ENCODE measurements around the gene EME1. TPM values are rescaled to one million over a fixed set of nuclear protein-coding genes. Genes with fewer than 3 reads are reported as not detected.
"Not testable (repeated sequence)": the region's sequence is repeated elsewhere in the genome, so short reads cannot be mapped to it uniquely, and the experiment has no call there.

The EME1 gene, protein sequence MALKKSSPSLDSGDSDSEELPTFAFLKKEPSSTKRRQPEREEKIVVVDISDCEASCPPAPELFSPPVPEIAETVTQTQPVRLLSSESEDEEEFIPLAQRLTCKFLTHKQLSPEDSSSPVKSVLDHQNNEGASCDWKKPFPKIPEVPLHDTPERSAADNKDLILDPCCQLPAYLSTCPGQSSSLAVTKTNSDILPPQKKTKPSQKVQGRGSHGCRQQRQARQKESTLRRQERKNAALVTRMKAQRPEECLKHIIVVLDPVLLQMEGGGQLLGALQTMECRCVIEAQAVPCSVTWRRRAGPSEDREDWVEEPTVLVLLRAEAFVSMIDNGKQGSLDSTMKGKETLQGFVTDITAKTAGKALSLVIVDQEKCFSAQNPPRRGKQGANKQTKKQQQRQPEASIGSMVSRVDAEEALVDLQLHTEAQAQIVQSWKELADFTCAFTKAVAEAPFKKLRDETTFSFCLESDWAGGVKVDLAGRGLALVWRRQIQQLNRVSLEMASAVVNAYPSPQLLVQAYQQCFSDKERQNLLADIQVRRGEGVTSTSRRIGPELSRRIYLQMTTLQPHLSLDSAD
- total RNA-seq (2014; rRNA removed; shearing (Covaris generic)): 6.1 and 9.6 TPM in 2 replicates

DNA sequence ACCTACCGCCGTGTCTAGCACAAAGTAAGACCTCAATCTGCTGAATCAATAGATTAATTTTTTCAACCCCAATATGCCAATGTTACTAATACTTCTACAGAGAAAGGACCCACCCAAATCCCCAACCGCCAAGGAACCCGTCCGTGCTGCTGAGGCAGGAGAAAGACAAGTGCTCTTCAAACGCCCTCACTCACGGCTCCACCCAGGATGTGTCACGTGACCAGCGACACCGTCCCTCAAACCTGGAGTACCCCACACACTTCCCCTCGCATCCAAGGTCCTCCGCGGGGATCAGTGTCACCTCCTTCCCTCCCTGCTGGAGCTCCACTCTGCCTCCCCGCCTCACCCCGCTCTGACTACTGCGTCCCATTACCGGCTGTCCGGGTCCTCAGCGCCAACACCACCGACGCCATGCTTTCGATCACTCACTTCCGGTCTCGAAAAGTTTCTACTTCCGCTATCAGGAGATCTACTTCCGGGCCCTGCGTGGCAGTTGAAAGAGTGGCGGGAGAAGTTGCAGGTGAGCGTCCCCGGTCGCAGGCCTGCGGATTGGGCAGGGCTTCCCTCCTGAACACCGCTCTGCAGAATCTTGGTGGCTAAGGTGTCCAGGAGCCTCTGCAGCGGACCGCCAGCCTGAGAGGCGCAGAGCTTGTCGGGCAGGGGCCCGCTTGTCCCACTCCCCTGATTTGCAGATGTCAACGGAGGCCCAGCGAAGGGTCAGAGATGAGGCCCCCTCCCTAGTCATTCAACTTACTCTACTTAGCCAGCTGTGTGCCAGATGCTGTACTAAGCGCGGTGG lies at the start of gene EME1, which contains the start of gene MRPL27:
Gene EME1, plus strand, starts transcription at position 472 of the 799 bp plus-strand sequence. CDS start 1,980 bp downstream, outside the sequence.
Gene MRPL27, minus strand, starts transcription at position 427 of the 799 bp plus-strand sequence. Its CDS starts 14 bp downstream, at position 413.
- peak; percentile 88 for DNase-seq (ENCODE audit: low read depth)

GRCh38 chr17:50325906-50326305 lies 47.1 kb upstream of the EME1 start:
- no peak for DNase-seq (ENCODE audit: low read depth)

GRCh38 chr17:50326831-50327364 lies 46.1 kb upstream of the EME1 start:
- DNase-seq (ENCODE audit: low read depth): no peak

- no peak for DNase-seq (ENCODE audit: low read depth)
Observed at GRCh38 chr17:50328363-50329325, 44.4 kb upstream of the EME1 start.

DNA sequence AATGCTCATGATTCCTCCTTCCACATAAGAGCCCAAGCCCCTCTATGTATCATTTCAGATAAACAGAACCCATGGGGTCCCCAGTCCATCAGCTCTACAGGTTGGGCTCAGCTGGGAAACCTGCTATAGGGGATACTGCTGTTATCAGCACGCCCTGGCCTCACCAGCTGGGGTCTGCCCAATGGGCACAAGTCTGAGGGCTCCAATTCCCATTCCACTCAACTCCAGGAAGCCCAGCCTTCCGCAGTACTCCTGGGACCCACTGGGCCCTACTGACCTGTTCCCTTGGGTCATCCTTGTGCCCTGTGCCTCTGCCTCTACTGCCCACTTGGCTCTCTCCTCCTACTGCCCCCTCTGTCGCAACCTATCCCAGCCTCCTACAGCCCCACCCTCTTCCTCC lies 43.3 kb upstream of the EME1 start:
- DNase-seq (ENCODE audit: low read depth): no peak

GRCh38 chr17:50330151-50330775 lies 42.8 kb upstream of the EME1 start:
- DNase-seq (ENCODE audit: low read depth): no peak

DNA sequence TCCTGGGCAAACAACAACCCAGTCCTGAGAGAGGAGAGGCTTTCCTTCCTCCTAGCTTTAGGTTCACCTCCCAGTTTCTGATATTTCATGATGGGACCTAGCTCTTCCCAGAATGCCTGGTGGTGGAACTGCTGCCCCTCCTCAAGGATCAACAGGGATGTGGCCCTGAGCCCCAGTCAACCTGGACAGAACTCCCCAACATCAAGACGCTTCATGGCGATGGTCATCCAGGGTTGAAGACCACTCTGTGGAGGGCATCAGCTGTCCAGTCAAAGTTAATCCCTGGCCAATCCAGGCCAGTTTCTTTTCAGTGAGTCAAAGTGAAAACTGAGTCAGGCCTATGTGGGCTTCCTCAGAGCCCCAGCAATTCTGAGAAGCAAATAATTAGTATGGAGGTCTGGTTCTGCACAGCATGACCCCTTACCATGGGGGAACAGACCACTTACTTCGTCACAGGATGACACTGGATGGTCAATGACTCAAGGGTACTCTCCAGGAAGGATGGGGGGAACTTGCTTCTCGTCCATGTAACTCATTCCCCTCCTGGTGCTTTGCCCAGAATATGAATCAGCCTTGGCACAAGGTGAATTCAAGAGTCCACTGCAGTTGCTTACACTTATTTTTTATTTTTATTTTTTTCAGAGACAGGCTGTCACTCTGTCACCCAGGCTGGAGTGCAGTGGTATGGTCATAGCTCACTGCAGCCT lies 41.8 kb upstream of the EME1 start:
- DNase-seq (ENCODE audit: low read depth): peak; percentile 93

DNA sequence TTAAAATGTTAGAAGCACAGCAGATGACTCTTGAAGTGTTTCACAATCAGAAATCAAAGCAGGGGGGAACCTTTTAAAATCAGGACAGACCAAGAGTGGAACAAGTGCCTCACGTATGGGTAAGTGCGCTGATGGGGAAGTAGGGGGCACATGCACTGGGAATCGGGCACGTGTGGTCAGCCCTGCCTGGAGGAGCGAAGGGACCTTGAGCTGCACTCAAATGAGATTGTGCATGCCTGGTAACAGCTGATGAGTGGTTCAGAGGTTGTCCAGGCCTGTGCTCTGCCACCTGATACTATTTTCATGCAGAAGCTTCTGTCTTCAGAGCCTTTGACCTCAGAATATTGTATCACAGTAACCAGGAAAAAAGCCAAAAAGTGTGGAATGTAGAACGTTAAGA lies 40.8 kb upstream of the EME1 start:
- DNase-seq (ENCODE audit: low read depth): no peak

DNA sequence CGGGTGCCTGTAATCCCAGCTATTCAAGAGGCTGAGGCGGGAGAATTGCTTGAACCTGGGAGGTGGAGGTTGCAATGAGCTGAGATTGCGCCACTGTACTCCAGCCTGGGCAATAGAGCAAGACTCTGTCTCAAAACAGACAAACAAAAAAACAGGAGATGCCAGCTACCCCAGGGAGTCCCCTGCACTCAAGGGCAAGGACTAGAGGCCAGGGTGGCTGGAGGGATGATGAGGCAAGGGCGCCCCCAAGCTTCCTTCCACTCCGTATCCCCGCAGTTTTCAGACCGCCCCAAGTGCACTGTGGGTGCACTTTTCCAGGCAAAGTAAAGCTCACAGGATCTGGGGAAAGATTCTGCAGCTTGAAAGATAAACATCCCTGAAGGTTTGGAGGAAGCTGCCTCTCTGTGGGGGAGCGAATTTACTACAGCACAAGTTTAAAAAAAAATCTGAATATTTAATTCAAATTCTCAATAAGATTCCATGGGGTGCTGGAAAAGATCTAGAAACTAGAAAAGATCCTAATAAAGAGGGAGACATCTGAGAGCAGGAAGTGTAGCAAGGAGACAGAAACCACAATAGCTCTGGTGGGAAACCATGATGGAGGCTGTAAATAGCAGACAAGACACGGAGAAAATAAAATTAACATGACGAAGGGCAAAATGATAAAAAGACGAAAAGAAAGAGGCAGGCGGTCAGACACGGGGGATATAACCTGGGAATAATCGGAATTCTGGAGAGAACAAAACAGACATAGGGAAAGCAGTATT lies 39.6 kb upstream of the EME1 start:
- not testable (repeated sequence) for DNase-seq (ENCODE audit: low read depth)

- peak; percentile 37 for DNase-seq (ENCODE audit: low read depth)
Observed at GRCh38 chr17:50337956-50338355, 35.1 kb upstream of the EME1 start.

DNA sequence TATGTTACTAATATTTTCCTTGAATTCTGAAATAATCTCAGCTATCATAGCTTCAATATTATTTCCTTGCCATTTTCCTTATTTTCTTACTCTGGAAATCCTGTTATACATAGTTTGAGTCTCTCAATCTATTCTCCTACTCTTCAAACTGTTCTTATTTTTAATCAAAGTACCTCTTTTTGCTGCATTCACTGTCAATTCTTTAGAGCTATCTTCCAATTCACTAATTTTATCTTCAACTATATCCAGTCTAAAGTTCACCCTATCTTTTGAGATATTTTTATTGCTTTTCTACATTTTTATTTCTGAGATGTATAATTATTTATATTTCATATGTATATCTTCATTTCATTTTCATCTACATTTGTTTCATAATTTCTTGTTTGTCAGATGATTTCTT lies 34.4 kb upstream of the EME1 start:
- no peak for DNase-seq (ENCODE audit: low read depth)

DNA sequence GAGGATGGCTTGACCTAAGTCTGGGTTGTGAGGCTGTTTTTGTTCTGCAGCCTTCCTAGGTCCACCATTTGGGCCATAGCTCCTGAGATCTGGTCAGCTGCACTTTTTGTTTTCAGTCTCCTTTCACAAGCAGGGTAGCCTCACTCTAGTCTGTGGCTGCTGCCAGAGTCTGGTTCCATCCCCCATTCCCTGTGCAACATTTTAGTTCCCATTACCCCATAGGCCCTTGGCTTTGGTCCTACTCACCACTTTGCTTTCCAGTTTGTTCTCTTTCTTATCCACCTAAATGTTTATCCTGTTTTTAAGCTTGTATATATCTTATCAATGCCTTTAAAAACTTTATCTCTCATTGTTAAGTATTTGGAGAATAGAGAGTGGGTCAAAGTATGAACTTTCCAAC lies 33.6 kb upstream of the EME1 start:
- no peak for DNase-seq (ENCODE audit: low read depth)

- DNase-seq (ENCODE audit: low read depth): no peak
Observed at GRCh38 chr17:50344731-50345365, 28.2 kb upstream of the EME1 start.

DNA sequence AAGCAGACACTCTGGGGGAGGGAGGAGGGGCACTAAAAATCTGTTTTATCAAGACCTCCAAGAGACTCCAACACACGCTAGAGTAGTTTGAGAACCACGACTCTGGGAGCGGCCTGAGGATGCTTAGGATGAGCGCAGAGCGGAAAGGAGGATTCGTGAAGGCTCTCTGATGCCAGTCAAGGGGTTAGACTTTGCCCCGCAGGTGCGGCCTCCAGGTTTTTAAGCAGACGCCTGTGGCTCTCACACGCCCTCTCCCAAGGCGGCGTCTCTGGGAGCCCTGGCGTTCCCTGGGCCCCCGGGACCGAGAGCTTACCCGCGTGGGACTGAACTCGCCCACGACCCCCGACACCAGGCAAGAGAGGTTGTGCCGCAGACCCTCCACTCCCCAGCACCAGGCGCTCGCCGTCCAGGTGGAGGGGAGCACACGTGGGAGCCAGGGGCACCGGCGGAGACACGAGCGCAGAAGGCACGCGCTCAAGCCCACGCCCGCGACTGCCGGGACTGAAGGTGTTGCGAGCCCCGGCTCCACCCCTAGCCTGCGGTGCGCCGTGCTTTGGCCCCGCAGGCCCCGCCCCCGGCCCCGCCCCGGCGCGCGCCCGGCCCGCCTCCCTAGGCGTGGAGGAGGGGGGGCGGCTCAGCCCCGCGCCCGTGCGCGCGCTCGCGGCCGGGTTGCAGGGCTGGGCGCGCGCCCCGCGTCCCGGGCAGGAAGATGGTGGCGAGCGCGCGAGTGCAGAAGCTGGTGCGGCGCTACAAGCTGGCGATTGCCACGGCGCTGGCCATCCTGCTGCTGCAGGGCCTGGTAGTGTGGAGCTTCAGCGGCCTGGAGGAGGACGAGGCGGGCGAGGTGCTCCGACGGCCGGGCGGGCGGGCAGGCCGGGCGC lies 27.4 kb upstream of the EME1 start, which contains the start of gene XYLT2:
Gene XYLT2, plus strand, starts transcription at position 695 of the 881 bp plus-strand sequence. Its CDS starts 15 bp downstream, at position 710.
- peak; percentile 72 for DNase-seq (ENCODE audit: low read depth)

DNA sequence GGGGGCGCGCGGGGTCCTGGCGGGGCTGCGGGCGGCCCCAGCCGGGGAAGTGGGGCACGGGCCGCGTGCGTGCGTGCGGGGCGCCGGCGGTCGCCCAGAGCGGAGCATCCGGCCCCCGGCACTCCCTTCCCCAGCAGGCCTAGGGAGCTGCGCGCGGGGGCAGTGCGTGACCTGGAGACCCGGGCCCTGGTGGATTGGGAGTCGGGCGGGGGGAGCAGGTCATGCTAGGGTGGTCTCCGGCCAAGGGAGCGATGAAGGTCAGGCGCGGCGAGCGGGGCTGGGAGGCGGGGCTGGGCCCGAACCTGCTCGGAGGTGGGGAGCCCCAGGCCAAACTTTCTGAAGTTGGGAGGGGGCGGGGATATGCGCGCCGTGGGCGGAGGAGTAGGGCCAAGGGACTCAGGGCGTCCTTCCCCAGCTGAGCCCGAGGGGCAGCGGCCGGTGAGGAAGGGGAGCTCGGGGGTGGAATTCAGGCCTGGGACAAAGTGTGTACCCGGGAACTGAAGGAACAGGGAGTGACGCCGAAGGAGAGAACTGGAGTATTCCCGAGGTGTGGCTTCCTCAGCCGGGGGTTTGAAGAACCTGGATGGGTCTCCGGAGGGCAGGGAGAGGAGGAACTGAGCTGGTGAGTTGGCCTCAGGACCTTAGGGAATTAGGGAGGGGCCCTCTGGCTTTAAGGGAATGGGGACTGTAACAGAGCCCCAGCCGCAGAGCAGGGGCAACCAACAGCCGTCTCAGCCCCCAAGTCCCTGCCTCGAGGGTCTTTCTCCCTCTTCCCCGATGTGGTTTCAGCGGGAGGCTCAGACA lies 26.5 kb upstream of the EME1 start:
- peak; percentile 40 for DNase-seq (ENCODE audit: low read depth)

DNA sequence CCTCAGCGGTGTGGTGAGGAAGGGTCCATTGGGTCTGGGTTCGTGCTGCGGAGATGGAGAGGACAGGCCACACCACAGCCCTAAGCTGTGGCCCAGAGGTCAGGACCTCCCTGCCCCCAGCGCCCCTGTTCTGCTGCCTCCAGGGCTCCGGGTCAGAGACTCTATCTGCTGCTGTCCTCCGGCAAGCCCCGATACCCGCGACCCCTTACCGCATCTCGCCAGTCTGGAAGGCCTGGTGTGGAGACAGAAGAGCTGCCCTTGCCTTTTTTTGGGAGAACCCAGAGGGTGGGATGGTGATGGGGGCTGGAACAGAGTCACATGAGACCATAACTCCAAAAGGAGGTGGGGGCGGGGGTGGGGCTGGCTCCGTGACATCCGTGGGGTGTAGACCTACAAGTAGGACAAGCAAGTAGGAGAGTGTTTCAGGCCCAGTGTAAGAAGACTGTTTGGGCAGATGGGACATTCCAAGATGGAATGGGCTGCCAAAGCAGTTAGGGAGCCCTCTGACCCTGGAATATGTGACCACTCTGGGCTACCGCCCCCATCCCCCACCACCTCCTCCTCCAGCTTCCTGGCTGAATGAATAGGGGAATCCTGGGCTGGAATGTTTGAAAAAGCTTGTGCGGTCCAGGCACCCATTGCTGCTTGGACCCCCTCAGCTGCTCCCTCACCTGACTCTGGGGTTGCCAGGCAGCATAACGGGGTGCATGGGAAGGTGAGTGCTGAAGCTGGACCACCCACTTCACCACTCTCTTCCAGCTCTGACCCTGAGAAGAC lies 25.7 kb upstream of the EME1 start:
- no peak for DNase-seq (ENCODE audit: low read depth)

All from M059J (cell line).